GM12878 (cell line): ENCODE data around the gene RGS4. TPM values are rescaled to one million over a fixed set of nuclear protein-coding genes. Genes with fewer than 3 reads are reported as not detected.

Experiments used
- ATF2 ChIP-seq: IDR thresholded peaks from 2 replicates; pipeline ENCODE4 v1.6.1; 2012; ENCODE audit warnings: low read length, inconsistent platforms
- EGR1 ChIP-seq, 2 experiments: IDR thresholded peaks; 1 replicate in 1 of 2; 2 replicates in 1 of 2; pipeline ENCODE4 v1.6.1; 2011 to 2012; ENCODE audit warnings: low read depth in 2 of 2, low read length in 2 of 2, borderline replicate concordance in 1 of 2, mild to moderate bottlenecking in 1 of 2, moderate library complexity in 1 of 2
- FOXM1 ChIP-seq: IDR thresholded peaks from 2 replicates; pipeline ENCODE4 v1.6.1; 2012; ENCODE audit warnings: low read depth, mild to moderate bottlenecking, inconsistent platforms, low read length, moderate library complexity
- NFXL1 ChIP-seq: fragments of 450-650 bp; IDR thresholded peaks from 2 replicates; pipeline ENCODE4 v1.6.1; 2017; ENCODE audit warnings: antibody characterized with exemption, mild to moderate bottlenecking, borderline replicate concordance
- SMAD5 ChIP-seq: IDR thresholded peaks from 2 replicates; pipeline ENCODE4 v1.6.1; 2016; ENCODE audit warnings: antibody characterized with exemption, low read depth
- STAT1 ChIP-seq: fragments of 450-650 bp; conservative IDR thresholded peaks from 2 replicates; pipeline ENCODE4 v1.6.1; 2014; ENCODE audit warnings: antibody characterized with exemption, mild to moderate bottlenecking
- TCF12 ChIP-seq: IDR thresholded peaks from 2 replicates; pipeline ENCODE4 v1.6.1; 2011; ENCODE audit warnings: low read depth, mild to moderate bottlenecking, low read length
- polyA plus RNA-seq, 11 experiments: library from polyadenylated mRNA; depleted of rRNA in 4 of 11; unstranded in 6 of 11; stranded (reverse) in 5 of 11; fragments of >200 nt; fragmentation: Nextera tagmentation in 4 of 11; fragmentation: Illumina TruSeq in 1 of 11; extraction: Ambion mirVana in 4 of 11; extraction: Trizol in 1 of 11; gene quantifications; 1 replicate in 1 of 11; 2 replicates in 10 of 11; pipeline versions ENCODE4 v1.2.1 to v1.2.3, GENCODE V29; 2011 to 2016; ENCODE audit warnings: inconsistent platforms in 2 of 11, missing spikeins in 2 of 11, low read depth in 1 of 11
- total RNA-seq, 4 experiments: library from RNA; depleted of rRNA in 3 of 4; stranded (reverse); fragments of >200 nt in 3 of 4; fragmentation: Illumina TruSeq in 1 of 4; extraction: Trizol in 1 of 4; gene quantifications; 2 replicates each; pipeline versions ENCODE4 v1.2.1 to v1.2.3, GENCODE V29; 2013 to 2021
- TF ChIP-seq, protein P1 (sequence below): fragments of 450-650 bp; formaldehyde crosslinking; IDR thresholded peaks from 2 replicates; pipeline ENCODE4 v1.4.0; 2020; ENCODE audit warnings: mild to moderate bottlenecking, moderate library complexity
- TF ChIP-seq, protein P2 (sequence below): IDR thresholded peaks from 2 replicates; pipeline ENCODE4 v1.6.1; 2012; ENCODE audit warnings: mild to moderate bottlenecking, low read depth, low read length

RGS4 gene
- total and polyA plus RNA-seq, 10 of the 15 experiments (the other 5 are each of a cell fraction or from before 2014, with no cell fraction given), result 0.05 to 0.14 TPM; not detected in 8

GRCh38 chr1:163093579-163093978 lies 24.4 kb downstream of the RGS4 start (continued):
- TF ChIP-seq, protein P1, sequence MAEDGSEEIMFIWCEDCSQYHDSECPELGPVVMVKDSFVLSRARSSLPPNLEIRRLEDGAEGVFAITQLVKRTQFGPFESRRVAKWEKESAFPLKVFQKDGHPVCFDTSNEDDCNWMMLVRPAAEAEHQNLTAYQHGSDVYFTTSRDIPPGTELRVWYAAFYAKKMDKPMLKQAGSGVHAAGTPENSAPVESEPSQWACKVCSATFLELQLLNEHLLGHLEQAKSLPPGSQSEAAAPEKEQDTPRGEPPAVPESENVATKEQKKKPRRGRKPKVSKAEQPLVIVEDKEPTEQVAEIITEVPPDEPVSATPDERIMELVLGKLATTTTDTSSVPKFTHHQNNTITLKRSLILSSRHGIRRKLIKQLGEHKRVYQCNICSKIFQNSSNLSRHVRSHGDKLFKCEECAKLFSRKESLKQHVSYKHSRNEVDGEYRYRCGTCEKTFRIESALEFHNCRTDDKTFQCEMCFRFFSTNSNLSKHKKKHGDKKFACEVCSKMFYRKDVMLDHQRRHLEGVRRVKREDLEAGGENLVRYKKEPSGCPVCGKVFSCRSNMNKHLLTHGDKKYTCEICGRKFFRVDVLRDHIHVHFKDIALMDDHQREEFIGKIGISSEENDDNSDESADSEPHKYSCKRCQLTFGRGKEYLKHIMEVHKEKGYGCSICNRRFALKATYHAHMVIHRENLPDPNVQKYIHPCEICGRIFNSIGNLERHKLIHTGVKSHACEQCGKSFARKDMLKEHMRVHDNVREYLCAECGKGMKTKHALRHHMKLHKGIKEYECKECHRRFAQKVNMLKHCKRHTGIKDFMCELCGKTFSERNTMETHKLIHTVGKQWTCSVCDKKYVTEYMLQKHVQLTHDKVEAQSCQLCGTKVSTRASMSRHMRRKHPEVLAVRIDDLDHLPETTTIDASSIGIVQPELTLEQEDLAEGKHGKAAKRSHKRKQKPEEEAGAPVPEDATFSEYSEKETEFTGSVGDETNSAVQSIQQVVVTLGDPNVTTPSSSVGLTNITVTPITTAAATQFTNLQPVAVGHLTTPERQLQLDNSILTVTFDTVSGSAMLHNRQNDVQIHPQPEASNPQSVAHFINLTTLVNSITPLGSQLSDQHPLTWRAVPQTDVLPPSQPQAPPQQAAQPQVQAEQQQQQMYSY (CRISPR knock-in tag), result no peak
- TF ChIP-seq FOXM1 (no peak), ATF2 (no peak), EGR1 (IDR thresholded peaks at IDR 0.05; ENCODE audit: borderline replicate concordance in 1 of 2, low read depth in 2 of 2, low read length in 2 of 2) (no peak), SMAD5 (no peak), TCF12 (no peak), NFXL1 (no peak), STAT1 (no peak)
- TF ChIP-seq, protein P2, sequence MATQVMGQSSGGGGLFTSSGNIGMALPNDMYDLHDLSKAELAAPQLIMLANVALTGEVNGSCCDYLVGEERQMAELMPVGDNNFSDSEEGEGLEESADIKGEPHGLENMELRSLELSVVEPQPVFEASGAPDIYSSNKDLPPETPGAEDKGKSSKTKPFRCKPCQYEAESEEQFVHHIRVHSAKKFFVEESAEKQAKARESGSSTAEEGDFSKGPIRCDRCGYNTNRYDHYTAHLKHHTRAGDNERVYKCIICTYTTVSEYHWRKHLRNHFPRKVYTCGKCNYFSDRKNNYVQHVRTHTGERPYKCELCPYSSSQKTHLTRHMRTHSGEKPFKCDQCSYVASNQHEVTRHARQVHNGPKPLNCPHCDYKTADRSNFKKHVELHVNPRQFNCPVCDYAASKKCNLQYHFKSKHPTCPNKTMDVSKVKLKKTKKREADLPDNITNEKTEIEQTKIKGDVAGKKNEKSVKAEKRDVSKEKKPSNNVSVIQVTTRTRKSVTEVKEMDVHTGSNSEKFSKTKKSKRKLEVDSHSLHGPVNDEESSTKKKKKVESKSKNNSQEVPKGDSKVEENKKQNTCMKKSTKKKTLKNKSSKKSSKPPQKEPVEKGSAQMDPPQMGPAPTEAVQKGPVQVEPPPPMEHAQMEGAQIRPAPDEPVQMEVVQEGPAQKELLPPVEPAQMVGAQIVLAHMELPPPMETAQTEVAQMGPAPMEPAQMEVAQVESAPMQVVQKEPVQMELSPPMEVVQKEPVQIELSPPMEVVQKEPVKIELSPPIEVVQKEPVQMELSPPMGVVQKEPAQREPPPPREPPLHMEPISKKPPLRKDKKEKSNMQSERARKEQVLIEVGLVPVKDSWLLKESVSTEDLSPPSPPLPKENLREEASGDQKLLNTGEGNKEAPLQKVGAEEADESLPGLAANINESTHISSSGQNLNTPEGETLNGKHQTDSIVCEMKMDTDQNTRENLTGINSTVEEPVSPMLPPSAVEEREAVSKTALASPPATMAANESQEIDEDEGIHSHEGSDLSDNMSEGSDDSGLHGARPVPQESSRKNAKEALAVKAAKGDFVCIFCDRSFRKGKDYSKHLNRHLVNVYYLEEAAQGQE, result no peak
- TF ChIP-seq, all 136 proteins: peak for 0
